Spinal cord (tissue), 10 donors: ENCODE data around the gene PLEKHH1. TPM values are rescaled to one million over a fixed set of nuclear protein-coding genes. Genes with fewer than 3 reads are reported as not detected.

Experiments
- DNase-seq, 6 donors: peaks; one replicate each; pipeline versions ENCODE4 v3.0.0 to v3.0.0-alpha.2; 2013 to 2015; ENCODE audit warnings: low spot score in 6 of 6, low read depth in 4 of 6
- H3K27ac ChIP-seq: one replicate; pipeline ENCODE4 v1.5.1; 2013; ENCODE audit warnings: low read depth, low read length, control low read depth
- H3K27me3 ChIP-seq: one replicate; pipeline ENCODE4 v1.6.1; 2013; ENCODE audit warnings: low read length; ENCODE audit not compliant: control insufficient read depth, insufficient read depth
- H3K36me3 ChIP-seq: one replicate; pipeline ENCODE4 v1.6.1; 2013; ENCODE audit warnings: low read length; ENCODE audit not compliant: control insufficient read depth, insufficient read depth
- H3K4me1 ChIP-seq: one replicate; pipeline ENCODE4 v1.6.1; 2013; ENCODE audit warnings: low read length; ENCODE audit not compliant: control insufficient read depth, insufficient read depth
- H3K4me3 ChIP-seq: one replicate; pipeline ENCODE4 v1.5.1; 2013; ENCODE audit warnings: low read depth, low read length, control low read depth
- H3K9me3 ChIP-seq: one replicate; pipeline ENCODE4 v1.6.1; 2013; ENCODE audit warnings: low read length; ENCODE audit not compliant: control insufficient read depth, insufficient read depth
- WGBS: methylation state at CpG from one replicate; pipeline ENCODE4 v1.1.5; 2013; ENCODE audit warnings: missing lambda C conversion rate; ENCODE audit not compliant: insufficient coverage; 5-methylcytosine and 5-hydroxymethylcytosine counted together
- polyA plus RNA-seq, 2 donors: library from polyadenylated mRNA; unstranded; fragments of 120-200 nt; gene quantifications; one replicate each; pipeline ENCODE4 v1.2.1, GENCODE V29; 2013; ENCODE audit not compliant: insufficient read length in 2 of 2
- total RNA-seq, 2 donors: library from RNA; depleted of rRNA in 1 of 2; stranded (reverse); fragments of 120-200 nt in 1 of 2; fragments of >200 nt in 1 of 2; gene quantifications; one replicate each; pipeline versions ENCODE4 v1.2.3 to v1.2.4, GENCODE V29; 2013 to 2014
- donor health status: healthy.

PLEKHH1 gene
- total and polyA plus RNA-seq, 4 donors: 20.7 to 81.8 (median 41.6) TPM

- peak in 2 of 6 donors; percentile 73 to 80 for DNase-seq
- H3K9me3 ChIP-seq: no peaks in the 10 kb centered on the region
- 93% methylated on average over 3 of the region's 8 CpGs for WGBS
Observed at GRCh38 chr14:67526676-67527459, 6.2 kb upstream of the PLEKHH1 start.

GRCh38 chr14:67527756-67528155 is 5.3 kb upstream of the PLEKHH1 start:
- Histone ChIP-seq H3K4me1 (peaks cover 8% of the 10 kb centered on the region), H3K27ac (no peak overlapping the region), H3K4me3 (no peak overlapping the region), H3K36me3 (no peaks in the 10 kb centered on the region), H3K27me3 (no peaks in the 10 kb centered on the region), H3K9me3 (no peaks in the 10 kb centered on the region)
- no peak for DNase-seq
- WGBS: 100% methylated on average over 1 of the region's 5 CpGs

More at GRCh38 chr14:67526676-67527459, 6.2 kb upstream of the PLEKHH1 start:
- Histone ChIP-seq H3K4me3 (no peak overlapping the region), H3K27ac (no peak overlapping the region), H3K36me3 (no peaks in the 10 kb centered on the region), H3K4me1 (peaks cover 10% of the 10 kb centered on the region), H3K27me3 (no peaks in the 10 kb centered on the region)

GRCh38 chr14:67528276-67528675 is 4.8 kb upstream of the PLEKHH1 start:
- Histone ChIP-seq H3K4me1 (peaks cover 5% of the 10 kb centered on the region), H3K27ac (no peak overlapping the region)

GRCh38 chr14:67529947-67530935 is 2.8 kb upstream of the PLEKHH1 start:
- 86% methylated on average over 3 of the region's 5 CpGs for WGBS

More at GRCh38 chr14:67528276-67528675, 4.8 kb upstream of the PLEKHH1 start:
- DNase-seq: no peak
- Histone ChIP-seq H3K9me3 (no peaks in the 10 kb centered on the region), H3K27me3 (no peaks in the 10 kb centered on the region), H3K4me3 (no peak overlapping the region), H3K36me3 (no peaks in the 10 kb centered on the region)
- 93% methylated on average over 1 of the region's 1 CpG for WGBS

GRCh38 chr14:67532606-67532997 is 488 bp upstream of the PLEKHH1 start:
- DNase-seq: no peak
- 12% methylated on average over 23 of the region's 23 CpGs for WGBS
- Histone ChIP-seq H3K4me1 (peaks cover 12% of the 10 kb centered on the region), H3K27ac (no peak overlapping the region), H3K9me3 (no peaks in the 10 kb centered on the region), H3K27me3 (no peaks in the 10 kb centered on the region), H3K36me3 (no peaks in the 10 kb centered on the region), H3K4me3 (peak overlapping the region; percentile 38)

More at GRCh38 chr14:67529947-67530935, 2.8 kb upstream of the PLEKHH1 start:
- H3K27me3 ChIP-seq: no peaks in the 10 kb centered on the region
- H3K9me3 ChIP-seq: no peaks in the 10 kb centered on the region
- H3K36me3 ChIP-seq: no peaks in the 10 kb centered on the region
- peaks cover 12% of the 10 kb centered on the region for H3K4me1 ChIP-seq
- H3K4me3 ChIP-seq: no peak overlapping the region
- no peak overlapping the region for H3K27ac ChIP-seq
- DNase-seq: no peak

GRCh38 chr14:67533754-67534085 is 630 bp downstream of the PLEKHH1 start:
- Histone ChIP-seq H3K4me3 (peak overlapping the region; percentile 47), H3K27me3 (no peaks in the 10 kb centered on the region), H3K27ac (peak overlapping the region; percentile 1), H3K9me3 (no peaks in the 10 kb centered on the region), H3K4me1 (peaks cover 16% of the 10 kb centered on the region), H3K36me3 (no peaks in the 10 kb centered on the region)
- no peak for DNase-seq
- 9% methylated on average over 6 of the region's 6 CpGs for WGBS

- Histone ChIP-seq H3K27me3 (no peaks in the 10 kb centered on the region), H3K27ac (no peak overlapping the region), H3K36me3 (no peaks in the 10 kb centered on the region), H3K9me3 (no peaks in the 10 kb centered on the region), H3K4me3 (no peak overlapping the region), H3K4me1 (peaks cover 16% of the 10 kb centered on the region)
- WGBS: 91% methylated on average over 2 of the region's 4 CpGs
- DNase-seq: no peak
Observed at GRCh38 chr14:67536087-67536486, 3.0 kb downstream of the PLEKHH1 start.

GRCh38 chr14:67537736-67538135 is 4.6 kb downstream of the PLEKHH1 start:
- no peak for DNase-seq
- Histone ChIP-seq H3K27me3 (no peaks in the 10 kb centered on the region), H3K36me3 (peaks cover 11% of the 10 kb centered on the region), H3K4me3 (no peak overlapping the region), H3K4me1 (peaks cover 11% of the 10 kb centered on the region), H3K27ac (no peak overlapping the region), H3K9me3 (no peaks in the 10 kb centered on the region)
- 70% methylated on average over 1 of the region's 3 CpGs for WGBS

- Histone ChIP-seq H3K27me3 (no peaks in the 10 kb centered on the region), H3K4me1 (peaks cover 11% of the 10 kb centered on the region), H3K4me3 (no peak overlapping the region), H3K27ac (no peak overlapping the region), H3K9me3 (no peaks in the 10 kb centered on the region), H3K36me3 (peaks cover 11% of the 10 kb centered on the region)
- no CpG with 5 or more reads among the region's 2 CpGs for WGBS
- no peak for DNase-seq
Observed at GRCh38 chr14:67538501-67538900, 5.4 kb downstream of the PLEKHH1 start.
